Stimulated activated CD8-positive, alpha-beta memory T cell treated with anti-CD3 and anti-CD28 coated beads, Interleukin-2, amount 100 ng/mL, for 48 hours (primary cell): ENCODE data around the gene VPS18.
"Not testable (repeated sequence)": the region's sequence is repeated elsewhere in the genome, so short reads cannot be mapped to it uniquely, and the experiment has no call there.

Experiments
- DNase-seq, 2 donors: peaks; one replicate each; pipeline ENCODE4 v3.0.0-alpha.2; 2020; ENCODE audit warnings: low read depth in 2 of 2

Gene VPS18

GRCh38 chr15:40893733-40894680 is at the start of gene VPS18:
TSS of gene VPS18 (plus strand) at chr15:40894450. CDS start at chr15:40894769, 319 bp downstream.
- DNase-seq: peak; percentile 97 to 100

GRCh38 chr15:40844696-40845030 is 49.6 kb upstream of the VPS18 start:
- peak; percentile 14 to 21 for DNase-seq

GRCh38 chr15:40845036-40845435 is 49.2 kb upstream of the VPS18 start:
- DNase-seq: no peak

- DNase-seq: no peak
Observed at GRCh38 chr15:40845511-40846284, 48.6 kb upstream of the VPS18 start.

- no peak for DNase-seq
Observed at GRCh38 chr15:40846841-40847222, 47.4 kb upstream of the VPS18 start.

- DNase-seq: no peak
Observed at GRCh38 chr15:40847223-40847961, 46.9 kb upstream of the VPS18 start.

GRCh38 chr15:40850576-40851112 is 43.6 kb upstream of the VPS18 start:
- DNase-seq: no peak

GRCh38 chr15:40852529-40852928 is 41.7 kb upstream of the VPS18 start:
- no peak for DNase-seq

- no peak for DNase-seq
Observed at GRCh38 chr15:40853241-40853890, 40.9 kb upstream of the VPS18 start.

- DNase-seq: no peak
Observed at GRCh38 chr15:40854161-40854560, 40.1 kb upstream of the VPS18 start.

GRCh38 chr15:40855706-40856234 is 38.5 kb upstream of the VPS18 start:
- DNase-seq: no peak

GRCh38 chr15:40856746-40857145 is 37.5 kb upstream of the VPS18 start:
- DNase-seq: no peak

GRCh38 chr15:40857601-40858341 is 36.5 kb upstream of the VPS18 start:
- DNase-seq: peak; percentile 60 to 76

GRCh38 chr15:40858706-40859105 is 35.5 kb upstream of the VPS18 start:
- DNase-seq: no peak

- peak; percentile 76 to 86 for DNase-seq
Observed at GRCh38 chr15:40859206-40859851, 34.9 kb upstream of the VPS18 start.

GRCh38 chr15:40861147-40861546 is 33.1 kb upstream of the VPS18 start:
- not testable (repeated sequence) for DNase-seq

GRCh38 chr15:40863660-40864270 is 30.5 kb upstream of the VPS18 start:
- DNase-seq: no peak

GRCh38 chr15:40867199-40867598 is 27.1 kb upstream of the VPS18 start:
- DNase-seq: no peak

- DNase-seq: no peak
Observed at GRCh38 chr15:40869686-40870085, 24.6 kb upstream of the VPS18 start.
